ENCODE measurements around the gene NDST3. TPM values are rescaled to one million over a fixed set of nuclear protein-coding genes. Genes with fewer than 3 reads are reported as not detected.

Gene NDST3
- total RNA-seq, 1 donor from 2014 or later, result 0.74 TPM

DNA sequence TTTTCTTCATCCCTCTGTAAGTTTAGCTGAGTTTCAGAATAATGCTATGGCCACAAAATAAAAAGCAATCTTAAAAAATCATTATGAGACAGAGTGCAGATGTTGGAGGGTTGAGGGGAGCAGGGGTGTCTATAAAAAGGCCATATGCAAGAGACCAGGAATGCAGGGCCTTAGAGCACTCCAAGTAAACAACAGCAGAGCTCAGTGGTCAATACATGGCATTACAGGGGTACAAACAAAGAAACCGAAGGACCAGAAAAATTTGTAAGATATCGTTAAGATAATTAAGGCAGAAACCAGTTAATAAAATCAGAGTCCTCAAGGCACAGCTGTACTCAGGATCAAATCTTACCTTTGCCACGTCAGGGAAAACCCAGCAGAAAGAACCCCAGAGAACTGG, 28.4 kb upstream of the NDST3 start:
- intact Hi-C loops (cut with DNase I), result no loop called here

DNA sequence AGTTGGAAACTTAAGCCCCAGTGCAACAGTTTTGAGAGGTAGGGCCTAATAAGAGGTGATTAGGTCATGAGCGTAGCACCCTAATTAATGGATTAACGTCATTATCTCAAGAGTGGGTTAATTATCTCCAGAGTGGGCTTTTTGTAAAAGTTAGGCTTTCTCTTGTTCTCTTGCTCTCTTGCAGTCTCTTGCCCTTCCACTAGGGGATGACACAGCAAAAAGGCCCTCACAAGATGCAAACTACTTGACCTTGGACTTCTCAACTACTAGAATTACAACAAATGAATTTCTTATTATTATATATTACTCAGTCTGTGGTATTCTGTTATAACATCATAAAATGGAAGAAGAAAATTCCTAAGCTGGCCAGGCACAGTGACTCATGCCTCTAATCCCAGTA, 22.1 kb upstream of the NDST3 start:
- intact Hi-C loops (cut with DNase I), result no loop called here
- TF ChIP-seq POLR2AphosphoS5 (IDR thresholded peaks at IDR 0.05; ENCODE audit: insufficient read depth in 1 of 2, low read depth in 1 of 2), result no peak
- TF ChIP-seq, protein P1, sequence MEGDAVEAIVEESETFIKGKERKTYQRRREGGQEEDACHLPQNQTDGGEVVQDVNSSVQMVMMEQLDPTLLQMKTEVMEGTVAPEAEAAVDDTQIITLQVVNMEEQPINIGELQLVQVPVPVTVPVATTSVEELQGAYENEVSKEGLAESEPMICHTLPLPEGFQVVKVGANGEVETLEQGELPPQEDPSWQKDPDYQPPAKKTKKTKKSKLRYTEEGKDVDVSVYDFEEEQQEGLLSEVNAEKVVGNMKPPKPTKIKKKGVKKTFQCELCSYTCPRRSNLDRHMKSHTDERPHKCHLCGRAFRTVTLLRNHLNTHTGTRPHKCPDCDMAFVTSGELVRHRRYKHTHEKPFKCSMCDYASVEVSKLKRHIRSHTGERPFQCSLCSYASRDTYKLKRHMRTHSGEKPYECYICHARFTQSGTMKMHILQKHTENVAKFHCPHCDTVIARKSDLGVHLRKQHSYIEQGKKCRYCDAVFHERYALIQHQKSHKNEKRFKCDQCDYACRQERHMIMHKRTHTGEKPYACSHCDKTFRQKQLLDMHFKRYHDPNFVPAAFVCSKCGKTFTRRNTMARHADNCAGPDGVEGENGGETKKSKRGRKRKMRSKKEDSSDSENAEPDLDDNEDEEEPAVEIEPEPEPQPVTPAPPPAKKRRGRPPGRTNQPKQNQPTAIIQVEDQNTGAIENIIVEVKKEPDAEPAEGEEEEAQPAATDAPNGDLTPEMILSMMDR (IDR thresholded peaks at IDR 0.05), result no peak
- no peak for TF ChIP-seq POLR2A (IDR thresholded peaks at IDR 0.05)
- Histone ChIP-seq H3K4me1 (no peaks in the 10 kb centered on the region), H3K36me3 (no peaks in the 10 kb centered on the region), H3K27ac (no peak overlapping the region), H3K4me3 (no peak overlapping the region), H3K27me3 (no peaks in the 10 kb centered on the region), H3K9me3 (no peaks in the 10 kb centered on the region)
- DNase-seq (ENCODE audit: extremely low spot score in 2 of 2), result no peak

More for the DNA sequence above, 28.4 kb upstream of the NDST3 start:
- H3K27ac ChIP-seq, result no peak overlapping the region
- H3K4me3 ChIP-seq, result no peak overlapping the region
- no peaks in the 10 kb centered on the region for H3K36me3 ChIP-seq
- no peaks in the 10 kb centered on the region for H3K9me3 ChIP-seq
- no peaks in the 10 kb centered on the region for H3K4me1 ChIP-seq
- H3K27me3 ChIP-seq, result no peaks in the 10 kb centered on the region
- TF ChIP-seq, protein P1 (IDR thresholded peaks at IDR 0.05), result no peak
- TF ChIP-seq POLR2AphosphoS5 (IDR thresholded peaks at IDR 0.05; ENCODE audit: insufficient read depth in 1 of 2, low read depth in 1 of 2) (no peak), POLR2A (IDR thresholded peaks at IDR 0.05) (no peak)
- DNase-seq (ENCODE audit: extremely low spot score in 2 of 2), result no peak

DNA sequence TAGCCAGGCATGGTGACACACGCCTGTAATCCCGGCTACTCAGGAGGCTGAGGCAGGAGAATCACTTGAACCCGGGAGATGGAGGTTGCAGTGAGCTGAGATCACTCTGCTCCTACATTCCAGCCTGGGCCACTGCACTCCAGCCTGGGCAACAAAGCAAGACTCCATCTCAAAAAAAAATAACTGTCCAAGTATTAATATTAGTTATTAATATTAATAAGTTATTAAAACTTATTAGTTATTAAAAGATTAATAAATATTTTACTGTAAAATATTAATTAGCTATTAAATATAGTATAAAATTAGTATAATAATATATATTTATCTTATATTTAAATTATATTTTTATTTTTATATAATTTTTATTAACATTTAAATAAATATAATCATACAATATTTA, 19.5 kb upstream of the NDST3 start:
- no peak for TF ChIP-seq POLR2A (IDR thresholded peaks at IDR 0.05)
- no peak for TF ChIP-seq POLR2AphosphoS5 (IDR thresholded peaks at IDR 0.05; ENCODE audit: insufficient read depth in 1 of 2, low read depth in 1 of 2)
- TF ChIP-seq, protein P1 (IDR thresholded peaks at IDR 0.05), result no peak
- H3K9me3 ChIP-seq, result no peaks in the 10 kb centered on the region

GRCh38 chr4:118018381-118019145, 15.7 kb upstream of the NDST3 start:
- no peak for DNase-seq (ENCODE audit: extremely low spot score in 2 of 2)
- Histone ChIP-seq H3K9me3 (no peaks in the 10 kb centered on the region), H3K4me1 (no peaks in the 10 kb centered on the region), H3K4me3 (no peak overlapping the region), H3K27ac (no peak overlapping the region), H3K27me3 (no peaks in the 10 kb centered on the region), H3K36me3 (no peaks in the 10 kb centered on the region)
- intact Hi-C loops (cut with DNase I), result no loop called here
- no peak for TF ChIP-seq POLR2AphosphoS5 (IDR thresholded peaks at IDR 0.05; ENCODE audit: insufficient read depth in 1 of 2, low read depth in 1 of 2)
- TF ChIP-seq POLR2A (IDR thresholded peaks at IDR 0.05), result no peak
- TF ChIP-seq, protein P1 (IDR thresholded peaks at IDR 0.05), result no peak

More for the DNA sequence above, 19.5 kb upstream of the NDST3 start:
- H3K4me1 ChIP-seq, result no peaks in the 10 kb centered on the region
- no peak for DNase-seq (ENCODE audit: extremely low spot score in 2 of 2)
- H3K4me3 ChIP-seq, result no peak overlapping the region
- intact Hi-C loops (cut with DNase I), result no loop called here
- no peaks in the 10 kb centered on the region for H3K36me3 ChIP-seq
- H3K27ac ChIP-seq, result no peak overlapping the region
- H3K27me3 ChIP-seq, result no peaks in the 10 kb centered on the region

GRCh38 chr4:118026806-118027205, 7.5 kb upstream of the NDST3 start:
- H3K4me1 ChIP-seq, result no peaks in the 10 kb centered on the region
- H3K27me3 ChIP-seq, result no peaks in the 10 kb centered on the region
- no peak for DNase-seq (ENCODE audit: extremely low spot score in 2 of 2)
- intact Hi-C loops (cut with DNase I), result no loop called here
- TF ChIP-seq POLR2A (IDR thresholded peaks at IDR 0.05) (no peak), POLR2AphosphoS5 (IDR thresholded peaks at IDR 0.05; ENCODE audit: insufficient read depth in 1 of 2, low read depth in 1 of 2) (no peak)
- TF ChIP-seq, protein P1 (IDR thresholded peaks at IDR 0.05), result no peak
- no peaks in the 10 kb centered on the region for H3K9me3 ChIP-seq
- H3K27ac ChIP-seq, result no peak overlapping the region
- no peak overlapping the region for H3K4me3 ChIP-seq
- no peaks in the 10 kb centered on the region for H3K36me3 ChIP-seq
